Lung microvascular endothelial cell (primary cell): ENCODE results near the gene CUX1. TPM values are rescaled to one million over a fixed set of nuclear protein-coding genes. Genes with fewer than 3 reads are reported as not detected.
"Not testable (repeated sequence)": the region's sequence is repeated elsewhere in the genome, so short reads cannot be mapped to it uniquely, and the experiment has no call there.

Source experiments
- DNase-seq, 2 donors: peaks; one replicate each; pipeline versions ENCODE4 v3.0.0 to v3.0.0-alpha.2; 2010; ENCODE audit warnings: low read depth in 2 of 2
- total RNA-seq: library from RNA; depleted of rRNA; stranded (reverse); fragments of >200 nt; gene quantifications from 2 replicates; pipeline ENCODE4 v1.2.1, GENCODE V29; 2014

Gene CUX1
- total RNA-seq, 1 donor from 2014 or later: 22.8 TPM

GRCh38 chr7:102325106-102325505 lies 507.7 kb downstream of the CUX1 start:
- not testable (repeated sequence) for DNase-seq

- no peak for DNase-seq
These were observed 508.9 kb downstream of the CUX1 start for GRCh38 chr7:102326157-102326889.

GRCh38 chr7:102327183-102327582 lies 509.8 kb downstream of the CUX1 start:
- DNase-seq: not testable (repeated sequence)

GRCh38 chr7:102328863-102329262 lies 511.4 kb downstream of the CUX1 start:
- DNase-seq: not testable (repeated sequence)

- not testable (repeated sequence) for DNase-seq
These were observed 511.9 kb downstream of the CUX1 start for GRCh38 chr7:102329366-102329765.

GRCh38 chr7:102330666-102331460 lies 513.4 kb downstream of the CUX1 start:
- not testable (repeated sequence) for DNase-seq

Other genes starting within 250 kb of the CUX1 start
- gene MYL10, start 188.3 kb upstream of the CUX1 start, total RNA-seq: not detected in 2 replicates